LHCN-M2 (cell line): ENCODE results near the gene MUC5AC. TPM values are rescaled to one million over a fixed set of nuclear protein-coding genes. Genes with fewer than 3 reads are reported as not detected.
"Not testable (repeated sequence)": the region's sequence is repeated elsewhere in the genome, so short reads cannot be mapped to it uniquely, and the experiment has no call there.

Experiments
- DNase-seq: peaks from one replicate; pipeline ENCODE4 v3.0.0-alpha.2; 2012; ENCODE audit warnings: low read depth
- polyA plus RNA-seq: library from polyadenylated mRNA; unstranded; fragments of >200 nt; gene quantifications from one replicate; pipeline ENCODE4 v1.2.1, GENCODE V29; 2012; ENCODE audit warnings: missing spikeins
- total RNA-seq: library from RNA; depleted of rRNA; stranded (reverse); fragments of >200 nt; gene quantifications from 2 replicates; pipeline ENCODE4 v1.2.3, GENCODE V29; 2014; rRNA removed

Gene MUC5AC, protein sequence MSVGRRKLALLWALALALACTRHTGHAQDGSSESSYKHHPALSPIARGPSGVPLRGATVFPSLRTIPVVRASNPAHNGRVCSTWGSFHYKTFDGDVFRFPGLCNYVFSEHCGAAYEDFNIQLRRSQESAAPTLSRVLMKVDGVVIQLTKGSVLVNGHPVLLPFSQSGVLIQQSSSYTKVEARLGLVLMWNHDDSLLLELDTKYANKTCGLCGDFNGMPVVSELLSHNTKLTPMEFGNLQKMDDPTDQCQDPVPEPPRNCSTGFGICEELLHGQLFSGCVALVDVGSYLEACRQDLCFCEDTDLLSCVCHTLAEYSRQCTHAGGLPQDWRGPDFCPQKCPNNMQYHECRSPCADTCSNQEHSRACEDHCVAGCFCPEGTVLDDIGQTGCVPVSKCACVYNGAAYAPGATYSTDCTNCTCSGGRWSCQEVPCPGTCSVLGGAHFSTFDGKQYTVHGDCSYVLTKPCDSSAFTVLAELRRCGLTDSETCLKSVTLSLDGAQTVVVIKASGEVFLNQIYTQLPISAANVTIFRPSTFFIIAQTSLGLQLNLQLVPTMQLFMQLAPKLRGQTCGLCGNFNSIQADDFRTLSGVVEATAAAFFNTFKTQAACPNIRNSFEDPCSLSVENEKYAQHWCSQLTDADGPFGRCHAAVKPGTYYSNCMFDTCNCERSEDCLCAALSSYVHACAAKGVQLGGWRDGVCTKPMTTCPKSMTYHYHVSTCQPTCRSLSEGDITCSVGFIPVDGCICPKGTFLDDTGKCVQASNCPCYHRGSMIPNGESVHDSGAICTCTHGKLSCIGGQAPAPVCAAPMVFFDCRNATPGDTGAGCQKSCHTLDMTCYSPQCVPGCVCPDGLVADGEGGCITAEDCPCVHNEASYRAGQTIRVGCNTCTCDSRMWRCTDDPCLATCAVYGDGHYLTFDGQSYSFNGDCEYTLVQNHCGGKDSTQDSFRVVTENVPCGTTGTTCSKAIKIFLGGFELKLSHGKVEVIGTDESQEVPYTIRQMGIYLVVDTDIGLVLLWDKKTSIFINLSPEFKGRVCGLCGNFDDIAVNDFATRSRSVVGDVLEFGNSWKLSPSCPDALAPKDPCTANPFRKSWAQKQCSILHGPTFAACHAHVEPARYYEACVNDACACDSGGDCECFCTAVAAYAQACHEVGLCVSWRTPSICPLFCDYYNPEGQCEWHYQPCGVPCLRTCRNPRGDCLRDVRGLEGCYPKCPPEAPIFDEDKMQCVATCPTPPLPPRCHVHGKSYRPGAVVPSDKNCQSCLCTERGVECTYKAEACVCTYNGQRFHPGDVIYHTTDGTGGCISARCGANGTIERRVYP (N-terminal part only)
- total RNA-seq, result not detected in 2 replicates
- not detected for polyA plus RNA-seq

- DNase-seq, result no peak
Measured at GRCh38 chr11:1157645-1158591, at the start of gene MUC5AC. Gene MUC5AC, plus strand, starts transcription at chr11:1157953. Its CDS starts 47 bp downstream, at chr11:1158000.

- DNase-seq, result no peak
Measured at GRCh38 chr11:1108246-1108900, 49.4 kb upstream of the MUC5AC start.

- no peak for DNase-seq
Measured at GRCh38 chr11:1109101-1109917, 48.4 kb upstream of the MUC5AC start.

- DNase-seq, result no peak
Measured at GRCh38 chr11:1109918-1110705, 47.6 kb upstream of the MUC5AC start.

DNA sequence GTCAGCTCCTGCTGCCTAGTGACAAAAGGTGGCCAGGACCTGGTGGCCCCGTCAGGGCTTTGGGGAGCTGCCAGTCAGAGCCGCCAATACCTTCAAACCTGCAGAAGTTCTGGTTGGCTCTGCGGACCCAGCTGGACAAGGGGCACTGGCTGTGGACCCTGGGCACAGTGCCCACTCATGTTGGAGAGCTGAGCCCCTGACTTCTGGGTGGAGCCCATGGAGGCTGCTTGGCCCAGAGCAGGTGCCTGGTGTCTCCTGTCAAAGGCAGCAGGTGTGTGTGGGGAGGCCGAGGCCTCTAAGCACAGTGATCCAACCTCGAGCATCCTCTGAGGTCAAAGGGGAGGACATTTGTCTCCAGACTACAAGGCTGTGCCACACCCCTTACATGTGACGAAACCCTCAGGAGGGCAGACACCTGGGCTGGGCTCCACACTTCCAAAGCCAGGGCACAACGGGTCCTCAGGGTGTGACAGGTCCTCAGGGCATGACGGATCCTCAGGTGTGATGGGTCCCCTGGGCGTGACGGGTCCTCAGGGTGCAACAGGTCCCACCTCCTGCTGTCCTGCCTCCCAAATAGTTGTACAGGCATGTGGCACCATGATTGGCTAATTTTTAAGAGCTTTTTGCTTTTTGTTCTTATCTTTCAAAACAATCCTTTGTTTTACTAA, 46.1 kb upstream of the MUC5AC start:
- no peak for DNase-seq

DNA sequence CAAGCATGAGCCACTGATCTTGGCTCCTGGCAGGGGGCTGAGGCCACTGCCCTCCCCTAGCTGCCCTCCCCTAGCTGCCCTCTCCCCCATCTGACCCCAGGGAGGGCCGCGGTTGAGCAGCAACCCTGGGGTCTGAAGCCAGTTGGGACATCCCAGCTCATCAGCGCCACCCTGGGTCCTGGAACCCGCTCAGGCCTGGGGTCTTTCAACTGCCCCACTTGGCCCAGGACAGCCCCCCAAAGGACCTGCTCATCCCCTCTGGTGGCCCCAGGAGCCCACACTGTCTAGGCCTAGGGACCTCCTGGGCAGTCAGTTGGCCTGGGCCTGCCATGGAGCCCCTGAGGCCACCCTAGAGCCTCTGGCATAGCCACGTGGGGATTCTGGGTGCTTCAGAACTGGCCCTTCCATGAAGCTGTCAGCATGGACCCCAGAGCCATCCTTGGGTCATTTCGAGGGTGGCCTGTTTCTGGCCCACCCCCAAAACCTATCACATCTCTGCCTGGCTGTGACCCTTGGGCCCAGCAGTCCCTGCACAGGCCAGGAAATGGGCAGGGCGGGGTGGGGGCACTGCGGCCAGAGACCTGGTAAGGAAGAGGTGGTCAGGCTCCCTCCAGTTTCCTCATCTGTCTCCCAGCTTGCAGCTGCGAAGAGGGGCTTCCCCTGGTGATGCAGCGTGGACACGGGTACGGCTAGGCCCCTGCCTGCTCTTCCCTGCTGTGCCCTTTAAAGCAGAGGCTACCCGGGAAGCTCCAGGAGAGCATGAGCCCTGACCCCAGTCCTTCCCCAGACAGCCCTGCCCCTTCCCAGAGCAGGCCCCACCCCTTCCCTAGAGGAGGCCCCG, 45.2 kb upstream of the MUC5AC start:
- no peak for DNase-seq

DNA sequence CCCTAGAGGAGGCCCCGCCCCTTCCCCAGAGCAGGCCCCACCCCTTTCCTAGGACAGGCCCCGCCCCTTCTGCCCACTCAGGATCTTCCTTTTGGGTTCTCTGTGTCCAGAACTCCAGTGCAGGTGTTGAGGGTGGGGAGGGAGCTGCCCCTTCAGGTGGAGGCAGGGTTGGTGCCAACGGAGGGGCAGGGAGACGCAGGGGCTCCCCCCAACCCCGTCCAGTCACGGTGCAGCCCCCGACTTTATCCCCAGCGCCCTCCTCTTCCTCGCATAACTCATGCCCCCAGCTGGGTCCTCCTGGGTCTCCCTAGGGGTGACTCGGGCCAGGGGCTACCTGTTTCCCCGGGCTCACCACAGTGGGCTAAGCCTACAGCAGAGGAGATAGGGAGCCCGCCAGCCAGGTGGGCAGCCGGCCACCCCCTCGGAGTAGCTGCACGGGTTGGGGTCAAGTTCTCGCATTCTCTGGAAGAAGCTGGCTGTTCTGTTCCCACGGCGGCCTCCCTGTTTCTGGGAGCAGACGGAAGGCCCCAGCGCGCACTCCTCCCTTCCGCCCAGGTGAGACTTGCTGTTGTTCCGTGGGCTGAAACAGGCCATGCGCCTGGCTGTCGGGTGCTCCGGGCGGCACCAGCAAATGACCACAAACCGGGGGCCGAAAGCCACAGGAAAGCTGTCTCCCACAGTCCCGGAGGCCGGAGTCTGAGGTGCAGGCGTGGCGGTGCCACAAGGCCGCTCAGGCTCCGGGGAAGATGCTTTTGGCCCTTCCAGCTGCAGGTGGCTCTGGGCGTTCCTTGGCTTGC, 44.1 kb upstream of the MUC5AC start:
- no peak for DNase-seq

DNA sequence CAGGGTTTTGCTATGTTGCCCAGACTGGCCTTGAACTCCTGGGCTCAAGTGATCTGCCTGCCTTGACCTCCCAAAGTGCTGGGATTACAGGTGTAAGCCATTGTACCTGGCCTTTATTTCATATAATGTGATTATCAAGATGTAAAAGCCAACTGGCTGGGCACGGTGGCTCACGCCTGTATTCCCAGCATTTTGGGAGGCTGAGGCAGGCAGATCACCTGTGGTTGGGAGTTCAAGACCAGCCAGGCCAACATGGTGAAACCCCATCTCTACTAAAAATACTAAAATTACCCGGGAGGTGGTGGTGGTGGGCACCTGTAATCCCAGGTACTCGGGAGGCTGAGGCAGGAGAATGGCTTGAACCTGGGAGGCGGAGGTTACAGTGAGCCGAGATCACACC, 42.5 kb upstream of the MUC5AC start:
- not testable (repeated sequence) for DNase-seq

DNA sequence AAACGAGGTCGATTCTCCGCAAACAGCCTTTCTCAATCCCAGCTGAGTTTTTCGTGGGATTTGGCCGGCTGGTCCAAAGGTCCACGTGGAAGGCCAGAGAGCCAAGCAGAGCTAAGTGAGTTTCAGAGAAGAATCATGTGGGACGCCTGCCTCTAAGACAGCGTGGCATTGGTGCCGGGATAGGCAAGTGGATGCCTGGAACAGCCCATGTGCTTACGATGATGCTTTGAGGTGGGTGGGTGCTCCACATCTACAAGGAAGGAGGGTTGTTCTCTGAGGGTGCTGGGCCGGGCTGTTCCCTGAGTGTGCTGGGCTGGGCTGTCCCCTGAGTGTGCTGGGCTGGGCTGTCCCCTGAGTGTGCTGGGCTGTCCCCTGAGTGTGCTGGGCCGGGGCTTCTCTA, 41.6 kb upstream of the MUC5AC start:
- no peak for DNase-seq

- DNase-seq, result no peak
Measured at GRCh38 chr11:1116666-1117390, 40.9 kb upstream of the MUC5AC start.

DNA sequence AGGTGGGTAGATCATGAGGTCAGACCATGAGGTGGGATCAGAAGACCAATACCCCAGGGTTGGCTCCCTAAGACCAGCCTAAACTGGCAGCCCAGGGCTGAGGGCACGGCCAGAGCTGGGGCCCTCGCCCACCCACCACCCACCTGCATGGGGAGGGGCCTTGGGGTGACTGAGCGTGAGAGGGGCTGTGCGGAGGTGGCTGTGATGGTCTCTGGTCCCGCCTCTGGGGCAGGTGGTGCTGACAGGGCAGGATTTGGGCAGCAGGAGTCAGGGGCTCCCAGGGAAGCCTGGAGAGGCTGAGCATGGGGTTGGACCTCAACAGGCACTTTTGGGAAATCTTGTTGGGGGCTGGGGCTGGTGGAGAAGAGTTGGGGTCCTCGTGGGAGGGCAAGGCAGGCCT, 39.8 kb upstream of the MUC5AC start:
- no peak for DNase-seq

DNA sequence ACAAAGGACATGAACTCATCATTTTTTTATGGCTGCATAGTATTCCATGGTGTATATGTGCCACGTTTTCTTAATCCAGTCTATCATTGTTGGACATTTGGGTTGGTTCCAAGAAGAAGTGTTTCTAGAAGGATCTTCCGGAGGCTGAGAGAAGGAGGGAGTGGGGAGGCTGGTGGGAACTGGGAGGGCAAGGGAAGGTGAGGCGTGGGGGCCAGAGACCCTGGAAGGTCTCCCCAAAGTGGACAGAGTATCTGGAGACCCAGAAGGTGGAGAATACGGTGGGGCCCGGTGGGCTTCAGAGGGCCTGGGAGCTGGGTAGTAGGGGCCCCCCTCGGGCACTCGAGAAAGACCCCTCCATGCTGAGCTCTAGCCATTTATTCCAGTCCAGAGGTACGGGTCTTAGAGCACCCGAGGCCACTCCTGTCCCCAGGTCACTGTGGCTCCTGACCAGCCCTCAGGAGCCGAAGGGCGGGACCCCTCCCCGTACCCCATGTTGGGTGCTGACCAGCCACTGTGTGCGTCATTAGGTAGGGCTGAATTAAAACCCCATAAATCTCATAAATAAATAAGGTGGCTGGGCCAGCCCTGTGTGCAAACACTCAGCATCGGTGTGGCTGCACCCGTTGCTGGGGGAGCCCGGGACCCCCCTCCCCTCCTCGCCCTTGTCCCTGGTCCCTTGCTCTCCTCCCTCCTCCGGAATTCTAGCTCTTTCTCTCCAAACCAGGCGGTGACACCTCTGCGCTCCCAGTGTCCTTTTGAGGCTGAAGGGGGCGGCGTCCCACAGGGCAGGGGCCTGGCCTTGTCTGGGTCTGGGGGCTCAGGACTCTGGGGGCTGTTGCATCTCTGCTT, 38.8 kb upstream of the MUC5AC start:
- DNase-seq, result no peak

- no peak for DNase-seq
Measured at GRCh38 chr11:1119604-1120146, 38.1 kb upstream of the MUC5AC start.
